Retinal pigment epithelial cell (primary cell): ENCODE data around the gene LAMP5.

Experiments used
- DNase-seq: peaks from one replicate; pipeline ENCODE4 v3.0.0-alpha.2; 2010; ENCODE audit warnings: low read depth
- H3K4me3 ChIP-seq: 2 replicates; pipeline ENCODE4 v1.5.1; 2011; ENCODE audit warnings: mild to moderate bottlenecking, low read length, control low read depth, moderate library complexity
- CTCF ChIP-seq: conservative IDR thresholded peaks from 2 replicates; pipeline ENCODE4 v1.5.1; 2011; ENCODE audit warnings: low read depth, low read length, control low read depth, inconsistent platforms

The LAMP5 gene

DNA sequence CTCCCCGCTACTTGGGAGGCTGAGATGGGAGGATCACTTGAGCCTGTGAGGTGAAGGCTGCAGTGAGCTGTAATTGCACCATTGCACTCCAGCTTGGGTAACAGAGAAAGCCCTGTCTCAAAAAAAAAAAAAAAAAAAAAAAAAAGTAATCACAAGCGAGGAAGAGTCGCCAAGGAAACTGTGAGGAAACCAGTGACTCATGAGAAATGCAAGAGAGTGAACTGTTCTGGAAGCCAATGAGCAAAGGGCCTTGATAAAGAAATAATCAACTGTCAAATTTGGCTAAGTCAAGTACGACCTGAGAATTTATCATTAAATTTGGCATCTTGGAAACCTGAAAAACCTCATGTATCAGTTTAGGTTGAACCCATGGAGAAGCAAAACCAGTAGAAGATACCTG is 16.1 kb upstream of the LAMP5 start:
- H3K4me3 ChIP-seq = no peak overlapping the region
- no peak for TF ChIP-seq CTCF
- no peak for DNase-seq

DNA sequence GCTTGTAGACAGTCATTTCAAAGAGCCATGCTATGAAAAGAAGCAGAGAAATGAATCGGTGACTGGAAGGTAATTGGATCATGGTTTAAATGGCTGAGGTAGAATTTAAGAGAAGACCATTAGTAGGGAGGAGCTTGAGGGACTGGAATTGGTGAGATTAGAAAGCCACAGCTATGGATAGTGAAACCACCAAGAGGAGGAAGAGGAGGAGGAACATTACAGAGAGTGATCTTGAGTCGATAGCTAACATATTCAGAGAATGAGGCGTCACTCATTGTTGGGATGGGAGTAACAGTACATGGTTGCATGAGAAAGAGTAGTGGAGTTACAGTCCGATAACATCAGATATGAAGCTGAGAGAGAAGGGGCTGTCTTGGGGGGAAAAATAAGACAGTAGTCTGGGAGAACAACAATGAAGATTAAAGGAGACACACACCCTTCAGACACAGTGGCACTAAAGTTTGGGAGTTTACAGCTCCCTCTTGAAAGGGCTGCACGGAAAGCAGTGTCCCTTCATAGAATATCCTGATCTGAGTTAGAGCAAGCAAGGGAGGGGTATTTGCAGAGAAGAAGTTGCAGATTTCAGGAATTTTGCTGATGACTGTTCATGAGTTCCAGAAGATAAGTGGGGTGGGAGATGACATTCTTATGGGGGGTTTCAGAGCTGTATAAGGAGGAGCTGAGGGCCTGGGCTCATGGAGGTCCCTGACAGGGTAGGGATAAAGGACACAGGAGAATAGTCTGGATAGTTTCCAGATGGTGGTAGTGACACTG is 15.1 kb upstream of the LAMP5 start:
- DNase-seq = no peak
- no peak for TF ChIP-seq CTCF
- no peak overlapping the region for H3K4me3 ChIP-seq

DNA sequence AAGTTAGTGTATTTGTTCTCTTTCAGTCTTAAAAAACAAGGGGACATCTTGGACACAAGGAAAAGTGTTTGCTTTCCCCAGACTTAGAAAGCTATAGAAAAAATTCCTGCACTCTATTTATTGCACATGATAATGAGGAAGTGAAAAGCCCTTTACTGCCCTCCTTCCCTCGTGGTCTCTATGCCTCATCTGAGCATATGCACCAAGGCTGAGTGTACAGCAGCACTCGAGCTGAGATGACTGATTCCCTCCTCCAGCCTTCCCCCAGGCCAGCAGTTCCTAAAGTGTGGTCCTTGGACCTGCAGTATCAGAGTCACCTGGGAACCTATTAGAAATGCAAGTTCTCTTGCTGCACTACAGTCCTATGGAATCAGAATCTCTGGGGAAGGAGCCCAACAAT is 14.3 kb upstream of the LAMP5 start:
- no peak overlapping the region for H3K4me3 ChIP-seq
- no peak for TF ChIP-seq CTCF
- no peak for DNase-seq

DNA sequence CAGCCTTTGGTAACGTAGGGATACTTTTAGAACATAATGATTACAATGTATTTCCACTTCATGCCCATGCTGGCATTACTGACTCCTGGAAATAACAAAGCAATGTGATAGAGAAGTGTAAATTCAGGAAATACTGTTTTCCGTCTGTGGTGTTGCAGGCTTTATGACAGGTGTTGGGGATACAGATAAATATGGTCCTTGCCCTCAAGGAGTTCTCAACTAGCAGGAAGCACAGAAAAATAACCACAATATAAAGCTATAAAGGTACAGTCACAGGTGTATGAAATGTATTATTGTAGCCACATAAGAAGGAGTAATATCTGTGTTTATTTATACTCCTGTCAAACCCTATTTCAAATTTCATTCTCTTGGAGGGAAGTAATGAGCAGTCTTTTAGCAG is 12.9 kb upstream of the LAMP5 start:
- DNase-seq = no peak
- no peak for TF ChIP-seq CTCF
- no peak overlapping the region for H3K4me3 ChIP-seq

DNA sequence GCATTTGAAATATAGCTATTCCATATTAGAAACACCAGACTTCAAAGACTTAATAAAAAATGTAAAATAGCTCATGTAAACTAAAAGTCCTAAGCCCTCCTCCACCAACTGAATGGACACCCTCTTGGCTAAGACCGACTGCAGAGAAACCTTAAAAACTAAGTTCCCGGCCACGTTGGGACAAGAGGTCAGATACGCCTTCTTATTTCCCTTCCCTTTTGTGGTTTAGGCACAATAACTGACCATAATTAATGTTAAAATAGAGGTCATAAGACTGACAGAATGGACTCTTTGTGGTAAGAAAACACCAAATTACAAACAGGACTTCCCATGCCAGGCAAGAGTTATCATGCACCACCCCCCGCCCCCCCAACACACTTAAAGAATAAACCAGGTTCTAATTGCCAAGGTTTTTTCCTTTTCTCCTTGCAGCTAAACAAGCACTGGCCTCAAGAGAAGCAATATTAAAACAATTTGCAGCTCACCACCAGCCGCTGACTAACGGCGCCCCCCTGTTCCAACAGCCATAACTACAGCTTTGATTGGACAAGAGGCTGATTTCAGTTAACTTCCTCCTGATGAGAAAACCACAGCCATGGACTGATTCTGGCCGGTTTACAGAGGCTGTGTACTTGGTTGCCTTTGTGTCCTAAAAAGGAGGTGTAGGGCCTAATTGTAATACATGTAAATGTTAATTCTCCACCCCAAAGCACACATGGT is 10.7 kb upstream of the LAMP5 start:
- H3K4me3 ChIP-seq = no peak overlapping the region
- peak; percentile 28 for TF ChIP-seq CTCF
- DNase-seq = no peak

- H3K4me3 ChIP-seq = peak overlapping the region; percentile 41
- DNase-seq = no peak
- no peak for TF ChIP-seq CTCF
Observed at GRCh38 chr20:9506280-9506821, 8.0 kb upstream of the LAMP5 start.

DNA sequence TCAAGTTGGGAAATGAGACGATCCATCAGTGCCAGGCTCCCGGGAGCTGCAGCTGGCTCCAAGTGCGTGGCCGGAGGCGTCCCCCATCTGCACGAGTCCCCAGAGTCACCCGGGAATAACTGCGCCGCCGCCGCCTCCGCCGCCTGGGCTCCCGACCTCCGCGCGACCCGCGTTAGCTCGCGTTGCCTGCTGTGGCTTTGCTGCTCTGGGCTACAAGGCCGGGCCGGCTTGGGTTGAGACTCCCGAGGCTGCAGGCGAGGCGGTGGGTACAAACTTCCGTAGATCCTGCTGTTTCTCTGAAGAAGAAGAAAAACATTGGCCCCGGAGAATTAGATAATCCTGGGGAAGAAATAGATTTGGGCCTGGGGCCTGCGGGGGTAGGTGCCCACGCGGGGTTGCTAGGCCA is 7.4 kb upstream of the LAMP5 start:
- DNase-seq = no peak
- H3K4me3 ChIP-seq = peak overlapping the region; percentile 41
- TF ChIP-seq CTCF = no peak
